ENCODE data around the gene MGRN1. TPM values are rescaled to one million over a fixed set of nuclear protein-coding genes. Genes with fewer than 3 reads are reported as not detected.
A peak's percentile ranks its signal among the peaks of the same experiment; 100 is the strongest.

The MGRN1 gene
- polyA plus RNA-seq, 3 donors, result 3.7 to 48.2 (median 4.7) TPM

- Mint-ChIP-seq H3K27ac (peak overlapping the region in 2 of 7 donors; percentile 54 to 99), H3K36me3 (no peaks in the 10 kb centered on the region), H3K4me3 (no peak overlapping the region), H3K4me1 (peaks cover 31% of the 10 kb centered on the region), H3K9me3 (no peaks in the 10 kb centered on the region), H3K27me3 (ENCODE audit: low read depth in 3 of 3) (peaks cover 0 to 2% (median 0%) of the 10 kb centered on the region in 3 donors)
- TF ChIP-seq, protein P1, sequence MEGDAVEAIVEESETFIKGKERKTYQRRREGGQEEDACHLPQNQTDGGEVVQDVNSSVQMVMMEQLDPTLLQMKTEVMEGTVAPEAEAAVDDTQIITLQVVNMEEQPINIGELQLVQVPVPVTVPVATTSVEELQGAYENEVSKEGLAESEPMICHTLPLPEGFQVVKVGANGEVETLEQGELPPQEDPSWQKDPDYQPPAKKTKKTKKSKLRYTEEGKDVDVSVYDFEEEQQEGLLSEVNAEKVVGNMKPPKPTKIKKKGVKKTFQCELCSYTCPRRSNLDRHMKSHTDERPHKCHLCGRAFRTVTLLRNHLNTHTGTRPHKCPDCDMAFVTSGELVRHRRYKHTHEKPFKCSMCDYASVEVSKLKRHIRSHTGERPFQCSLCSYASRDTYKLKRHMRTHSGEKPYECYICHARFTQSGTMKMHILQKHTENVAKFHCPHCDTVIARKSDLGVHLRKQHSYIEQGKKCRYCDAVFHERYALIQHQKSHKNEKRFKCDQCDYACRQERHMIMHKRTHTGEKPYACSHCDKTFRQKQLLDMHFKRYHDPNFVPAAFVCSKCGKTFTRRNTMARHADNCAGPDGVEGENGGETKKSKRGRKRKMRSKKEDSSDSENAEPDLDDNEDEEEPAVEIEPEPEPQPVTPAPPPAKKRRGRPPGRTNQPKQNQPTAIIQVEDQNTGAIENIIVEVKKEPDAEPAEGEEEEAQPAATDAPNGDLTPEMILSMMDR (IDR thresholded peaks at IDR 0.05), result no peak
- no peak overlapping the region for H3K9ac ChIP-seq (ENCODE audit: insufficient read depth, low read length, poor library complexity, severe bottlenecking)
- H3K4me1 ChIP-seq (ENCODE audit: control insufficient read depth in 1 of 2, insufficient read depth in 2 of 2, low read length in 2 of 2), result peaks cover 31 to 35% of the 10 kb centered on the region in 2 donors
- no peak overlapping the region for H3K27ac ChIP-seq (ENCODE audit: low read depth in 1 of 2, low read length in 2 of 2)
- H3K4me2 ChIP-seq (replicated peaks; ENCODE audit: extremely low read depth, low read length, poor library complexity, severe bottlenecking), result no peak overlapping the region
- WGBS (ENCODE audit: insufficient coverage), result 95% methylated on average over 8 of the region's 8 CpGs
- intact Hi-C loops (cut with micrococcal nuclease), result loop anchor here in 1 of 2 donors (5.0 to 10.0 kb wide), 2 partner anchors 103 to 201 kb away; partner anchors contain the start of gene CORO7
- H3K36me3 ChIP-seq (replicated peaks in 1 of 2; ENCODE audit: control insufficient read depth in 1 of 2, insufficient read depth in 2 of 2, low read length in 2 of 2), result no peaks in the 10 kb centered on the region
- DNase-seq, result no peak
- peaks cover 14% of the 10 kb centered on the region for H3K79me2 ChIP-seq (ENCODE audit: insufficient read depth, low read length)
- no peaks in the 10 kb centered on the region for H3K27me3 ChIP-seq (ENCODE audit: control insufficient read depth in 2 of 2, insufficient read depth in 2 of 2, low read length in 2 of 2)
- no peak overlapping the region for H3K4me3 ChIP-seq (replicated peaks in 1 of 3; ENCODE audit: low read depth in 2 of 3, low read length in 3 of 3)
- H4K20me1 ChIP-seq (ENCODE audit: insufficient read depth, low read length), result peaks cover 13% of the 10 kb centered on the region
- H2AFZ ChIP-seq (ENCODE audit: insufficient read depth, low read depth, low read length, poor library complexity, severe bottlenecking), result no peak overlapping the region
- H3K9me3 ChIP-seq (replicated peaks in 1 of 2; ENCODE audit: control insufficient read depth in 1 of 2, insufficient read depth in 1 of 2, low read length in 2 of 2), result no peaks in the 10 kb centered on the region
Measured at GRCh38 chr16:4617880-4618279, 6.7 kb upstream of the MGRN1 start.

DNA sequence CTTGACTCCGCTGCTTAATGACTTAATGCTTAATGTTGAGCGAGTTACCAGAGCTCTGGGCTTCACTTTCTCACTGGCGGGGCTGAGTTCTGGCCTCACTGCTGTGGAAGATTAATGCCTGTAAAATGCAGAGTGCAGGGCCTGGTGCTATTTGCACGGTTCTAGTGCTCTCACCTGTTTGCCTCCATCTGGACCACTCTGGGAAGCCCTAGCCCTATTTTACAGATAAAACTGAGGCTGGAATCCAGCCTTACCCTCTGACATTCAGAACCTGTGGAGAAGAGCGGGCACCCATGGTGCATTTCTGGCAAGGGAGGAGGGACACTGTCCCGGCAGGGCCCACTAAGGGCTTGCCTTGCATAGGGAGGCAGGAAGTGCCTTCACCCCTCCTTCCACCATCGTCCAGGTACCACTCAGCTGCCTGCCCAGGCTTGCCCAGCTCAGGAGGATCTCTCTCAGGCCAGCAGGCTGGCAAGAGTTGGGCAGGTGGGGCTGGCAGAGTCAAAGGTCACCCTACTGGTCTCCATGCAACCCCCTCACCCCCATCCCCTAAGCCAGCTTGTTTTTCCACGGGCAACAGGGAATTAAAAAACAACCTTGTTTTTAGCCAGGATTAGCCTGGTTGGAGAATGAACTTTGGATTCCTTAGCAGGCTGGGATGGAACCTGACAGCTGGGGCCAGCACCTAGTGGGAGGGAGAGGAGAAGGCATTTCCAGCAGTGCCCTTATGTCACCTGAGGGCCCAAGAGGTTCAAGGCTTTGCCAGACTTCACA lies 5.8 kb upstream of the MGRN1 start:
- H3K27ac ChIP-seq (ENCODE audit: low read depth in 1 of 2, low read length in 2 of 2), result no peak overlapping the region
- no peaks in the 10 kb centered on the region for H3K36me3 Mint-ChIP-seq
- no peak overlapping the region for H3K9ac ChIP-seq (ENCODE audit: insufficient read depth, low read length, poor library complexity, severe bottlenecking)
- TF ChIP-seq, protein P1 (IDR thresholded peaks at IDR 0.05), result no peak
- H3K4me2 ChIP-seq (replicated peaks; ENCODE audit: extremely low read depth, low read length, poor library complexity, severe bottlenecking), result no peak overlapping the region
- H3K27me3 Mint-ChIP-seq (ENCODE audit: low read depth in 3 of 3), result peaks cover 0 to 2% (median 0%) of the 10 kb centered on the region in 3 donors
- peaks cover 30% of the 10 kb centered on the region for H3K4me1 Mint-ChIP-seq
- H4K20me1 ChIP-seq (ENCODE audit: insufficient read depth, low read length), result peaks cover 3% of the 10 kb centered on the region
- WGBS (ENCODE audit: insufficient coverage), result 89% methylated on average over 5 of the region's 8 CpGs
- no peak overlapping the region for H3K4me3 ChIP-seq (replicated peaks in 1 of 3; ENCODE audit: low read depth in 2 of 3, low read length in 3 of 3)
- no peaks in the 10 kb centered on the region for H3K9me3 Mint-ChIP-seq
- no peak overlapping the region for H2AFZ ChIP-seq (ENCODE audit: insufficient read depth, low read depth, low read length, poor library complexity, severe bottlenecking)
- peaks cover 5% of the 10 kb centered on the region for H3K79me2 ChIP-seq (ENCODE audit: insufficient read depth, low read length)
- H3K4me3 Mint-ChIP-seq, result no peak overlapping the region
- peaks cover 28 to 33% of the 10 kb centered on the region in 2 donors for H3K4me1 ChIP-seq (ENCODE audit: control insufficient read depth in 1 of 2, insufficient read depth in 2 of 2, low read length in 2 of 2)
- no peak for DNase-seq
- peak overlapping the region in 1 of 7 donors; percentile 24 for H3K27ac Mint-ChIP-seq
- H3K9me3 ChIP-seq (replicated peaks in 1 of 2; ENCODE audit: control insufficient read depth in 1 of 2, insufficient read depth in 1 of 2, low read length in 2 of 2), result no peaks in the 10 kb centered on the region
- no peaks in the 10 kb centered on the region for H3K27me3 ChIP-seq (ENCODE audit: control insufficient read depth in 2 of 2, insufficient read depth in 2 of 2, low read length in 2 of 2)
- intact Hi-C loops (cut with micrococcal nuclease), result loop anchor here in 1 of 2 donors (5.0 to 10.0 kb wide), 2 partner anchors 104 to 202 kb away; partner anchors contain the start of gene CORO7
- H3K36me3 ChIP-seq (replicated peaks in 1 of 2; ENCODE audit: control insufficient read depth in 1 of 2, insufficient read depth in 2 of 2, low read length in 2 of 2), result no peaks in the 10 kb centered on the region

All from CD14-positive monocyte (primary cell).